Parathyroid adenoma (tissue), 2 donors: Measurements from ENCODE around the gene ARAP1.

Experiments used
- H2AFZ ChIP-seq: fragments of 300-600 bp; sonication (generic); one replicate; pipeline ENCODE4 v1.7.0; 2017; ENCODE audit warnings: antibody characterized with exemption, mild to moderate bottlenecking
- H3K27ac ChIP-seq: fragments of 300-600 bp; sonication (generic); one replicate; pipeline ENCODE4 v1.7.0; 2017
- H3K27me3 ChIP-seq: fragments of 300-600 bp; sonication (generic); one replicate; pipeline ENCODE4 v1.7.0; 2017; ENCODE audit warnings: low read length; ENCODE audit not compliant: control insufficient read depth, insufficient read depth
- H3K36me3 ChIP-seq: fragments of 300-600 bp; sonication (generic); one replicate; pipeline ENCODE4 v1.7.0; 2017; ENCODE audit warnings: low read length; ENCODE audit not compliant: control insufficient read depth, insufficient read depth
- H3K4me1 ChIP-seq: fragments of 300-600 bp; sonication (generic); one replicate; pipeline ENCODE4 v1.7.0; 2017; ENCODE audit warnings: control low read depth
- H3K4me2 ChIP-seq: fragments of 300-600 bp; sonication (generic); one replicate; pipeline ENCODE4 v1.7.0; 2017; ENCODE audit warnings: low read length
- H3K4me3 ChIP-seq: fragments of 300-600 bp; sonication (generic); one replicate; pipeline ENCODE4 v1.7.0; 2017; ENCODE audit warnings: low read depth, low read length
- H3K79me2 ChIP-seq: fragments of 300-600 bp; sonication (generic); one replicate; pipeline ENCODE4 v1.7.0; 2017; ENCODE audit warnings: control low read depth
- H3K9ac ChIP-seq: fragments of 300-600 bp; sonication (generic); one replicate; pipeline ENCODE4 v1.7.0; 2017; ENCODE audit warnings: mild to moderate bottlenecking
- H3K9me3 ChIP-seq: fragments of 300-600 bp; sonication (generic); one replicate; pipeline ENCODE4 v1.7.0; 2017; ENCODE audit warnings: low read length; ENCODE audit not compliant: control insufficient read depth
- CTCF ChIP-seq: fragments of 300-600 bp; sonication (generic); IDR thresholded peaks from one replicate; pipeline ENCODE4 v1.7.0; 2017; ENCODE audit warnings: antibody characterized with exemption, mild to moderate bottlenecking
- donor health status: primary hyperparathyroidism.

Gene ARAP1

GRCh38 chr11:72735495-72736027, 16.6 kb downstream of the ARAP1 start:
- Histone ChIP-seq H3K36me3 (no peaks in the 10 kb centered on the region), H3K9ac (no peak overlapping the region), H3K9me3 (no peaks in the 10 kb centered on the region), H3K79me2 (no peaks in the 10 kb centered on the region), H3K4me1 (no peaks in the 10 kb centered on the region), H3K4me2 (no peak overlapping the region), H2AFZ (no peak overlapping the region), H3K27me3 (no peaks in the 10 kb centered on the region), H3K4me3 (no peak overlapping the region), H3K27ac (no peak overlapping the region)
- TF ChIP-seq CTCF = no peak

DNA sequence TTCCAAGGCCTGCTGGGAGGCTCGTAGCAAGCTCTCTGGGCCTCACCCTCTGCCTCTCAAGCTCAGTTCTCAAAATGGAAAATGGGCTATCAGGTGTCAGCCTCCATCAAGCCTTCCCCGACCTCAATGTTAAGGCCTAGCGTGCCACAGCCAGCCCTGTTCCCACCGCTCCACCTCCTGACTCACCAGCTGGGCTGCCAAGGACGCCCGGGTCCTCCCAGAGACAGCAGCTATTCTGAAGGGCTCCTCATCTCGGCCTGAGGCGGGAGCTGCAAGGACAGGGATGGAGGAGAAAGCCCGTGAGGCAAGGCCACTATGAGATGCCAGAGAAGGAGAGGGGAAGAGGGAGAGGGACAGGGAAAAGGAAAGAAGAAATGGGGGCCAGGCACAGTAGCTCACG, 19.9 kb downstream of the ARAP1 start:
- H3K4me1 ChIP-seq = no peaks in the 10 kb centered on the region
- H3K4me2 ChIP-seq = no peak overlapping the region
- no peak overlapping the region for H3K4me3 ChIP-seq
- no peaks in the 10 kb centered on the region for H3K9me3 ChIP-seq
- no peaks in the 10 kb centered on the region for H3K27me3 ChIP-seq
- H3K36me3 ChIP-seq = no peaks in the 10 kb centered on the region
- no peak for TF ChIP-seq CTCF
- H3K9ac ChIP-seq = no peak overlapping the region
- no peaks in the 10 kb centered on the region for H3K79me2 ChIP-seq
- H2AFZ ChIP-seq = no peak overlapping the region
- no peak overlapping the region for H3K27ac ChIP-seq

- no peak overlapping the region for H3K4me2 ChIP-seq
- H3K4me1 ChIP-seq = no peaks in the 10 kb centered on the region
- H2AFZ ChIP-seq = no peak overlapping the region
- H3K4me3 ChIP-seq = no peak overlapping the region
- no peaks in the 10 kb centered on the region for H3K36me3 ChIP-seq
- no peaks in the 10 kb centered on the region for H3K9me3 ChIP-seq
- no peak overlapping the region for H3K27ac ChIP-seq
- H3K79me2 ChIP-seq = no peaks in the 10 kb centered on the region
- TF ChIP-seq CTCF = no peak
- no peaks in the 10 kb centered on the region for H3K27me3 ChIP-seq
- H3K9ac ChIP-seq = no peak overlapping the region
These were observed 21.5 kb downstream of the ARAP1 start for GRCh38 chr11:72730737-72731136.

GRCh38 chr11:72730243-72730642, 22.0 kb downstream of the ARAP1 start:
- Histone ChIP-seq H3K4me3 (no peak overlapping the region), H3K4me1 (no peaks in the 10 kb centered on the region), H3K79me2 (no peaks in the 10 kb centered on the region), H3K27me3 (no peaks in the 10 kb centered on the region), H3K9ac (no peak overlapping the region), H3K27ac (no peak overlapping the region), H3K36me3 (no peaks in the 10 kb centered on the region), H3K4me2 (no peak overlapping the region), H3K9me3 (no peaks in the 10 kb centered on the region), H2AFZ (no peak overlapping the region)
- no peak for TF ChIP-seq CTCF

GRCh38 chr11:72727521-72727920, 24.7 kb downstream of the ARAP1 start:
- H3K9ac ChIP-seq = no peak overlapping the region
- no peak overlapping the region for H2AFZ ChIP-seq
- no peak overlapping the region for H3K27ac ChIP-seq
- peaks cover 3% of the 10 kb centered on the region for H3K4me1 ChIP-seq
- TF ChIP-seq CTCF = no peak
- H3K36me3 ChIP-seq = no peaks in the 10 kb centered on the region
- H3K9me3 ChIP-seq = no peaks in the 10 kb centered on the region
- peaks cover 21% of the 10 kb centered on the region for H3K79me2 ChIP-seq
- no peak overlapping the region for H3K4me2 ChIP-seq
- no peak overlapping the region for H3K4me3 ChIP-seq
- H3K27me3 ChIP-seq = no peaks in the 10 kb centered on the region
